NCI-H1417 treated with DMSO at 0.1 percent for 48 hours (cell line): ENCODE data around the gene HOPX.
"Not testable (repeated sequence)": the region's sequence is repeated elsewhere in the genome, so short reads cannot be mapped to it uniquely, and the experiment has no call there.

ENCODE experiments used
- DNase-seq: peaks from one replicate; lab custom pipeline; 2025; lab: John Stamatoyannopoulos, UW

HOPX gene

DNA sequence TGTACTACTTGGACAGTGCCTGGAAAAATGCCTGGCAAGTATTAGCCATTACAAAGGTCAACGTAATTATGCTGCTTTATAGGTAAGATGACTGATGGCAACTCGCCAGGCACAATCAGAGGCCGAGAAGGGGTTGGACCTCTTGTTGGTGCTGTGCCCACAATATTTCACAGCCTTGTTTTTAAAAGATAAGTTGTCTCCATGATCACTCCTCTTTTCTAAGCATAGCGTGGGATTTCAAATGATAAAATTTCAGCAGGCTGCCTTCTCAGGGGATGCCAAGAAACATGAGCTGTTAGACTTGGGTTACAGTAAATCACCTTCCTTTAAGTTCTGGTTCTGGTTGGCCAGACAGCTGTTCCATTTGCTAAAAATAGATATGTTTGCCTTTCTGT lies 26.9 kb downstream of the HOPX start:
- DNase-seq, result no peak

DNA sequence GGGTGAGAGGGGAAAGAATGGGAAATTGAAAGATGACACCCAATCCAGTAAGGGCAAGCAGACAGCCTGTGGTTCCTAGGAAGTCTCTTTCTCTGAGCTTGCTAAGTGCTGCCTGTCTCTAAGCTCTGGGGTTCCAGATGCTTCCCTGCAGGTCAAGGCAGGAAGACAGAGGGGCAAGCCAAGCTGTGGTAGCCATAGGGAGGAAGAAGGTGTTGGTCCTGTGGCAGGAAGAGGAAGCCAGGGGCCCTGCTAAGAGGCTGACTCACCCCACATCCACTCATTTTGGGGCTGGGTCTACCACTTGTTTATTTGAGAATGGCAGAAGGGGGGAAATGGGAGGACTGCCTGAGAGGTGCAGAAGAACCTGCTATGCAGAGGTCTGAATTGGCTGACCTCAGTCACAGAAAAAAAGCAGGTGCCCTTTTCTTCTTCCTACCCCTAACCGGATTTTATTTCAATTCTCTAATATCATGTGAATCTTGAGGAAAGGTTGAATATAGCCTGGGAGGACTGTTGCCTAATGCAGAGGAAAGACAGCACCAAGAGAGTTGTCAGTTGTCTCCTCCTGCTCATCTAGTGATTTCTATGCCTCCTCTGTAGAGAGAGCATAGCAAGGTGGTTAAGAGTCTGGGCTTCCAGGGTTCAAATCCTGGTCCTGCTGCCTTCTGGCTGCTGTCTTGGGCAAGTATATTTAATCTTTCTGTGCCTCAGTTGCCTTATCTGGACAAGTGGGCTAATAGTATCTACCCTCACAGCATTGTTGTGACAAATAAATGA lies 27.4 kb downstream of the HOPX start:
- no peak for DNase-seq

DNA sequence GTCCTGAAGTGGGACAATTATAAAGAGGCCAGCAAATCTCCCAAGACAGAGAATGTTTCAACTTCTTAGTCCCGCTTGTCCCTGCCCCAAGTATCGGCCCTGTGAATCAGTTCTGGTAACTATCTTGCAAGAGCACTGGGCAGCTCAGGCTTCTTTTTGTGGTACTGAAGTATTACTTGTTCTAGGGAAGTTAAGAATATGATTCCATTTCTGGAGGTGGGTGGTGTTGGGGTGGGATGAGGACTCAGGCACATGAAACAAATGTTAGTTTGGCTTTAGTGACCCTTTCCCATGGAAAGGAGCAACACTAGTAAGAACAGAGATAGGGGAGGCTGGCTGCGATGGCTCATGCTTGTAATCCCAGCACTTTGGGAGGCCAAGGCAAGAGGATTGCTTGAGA lies 28.9 kb downstream of the HOPX start:
- no peak for DNase-seq

DNA sequence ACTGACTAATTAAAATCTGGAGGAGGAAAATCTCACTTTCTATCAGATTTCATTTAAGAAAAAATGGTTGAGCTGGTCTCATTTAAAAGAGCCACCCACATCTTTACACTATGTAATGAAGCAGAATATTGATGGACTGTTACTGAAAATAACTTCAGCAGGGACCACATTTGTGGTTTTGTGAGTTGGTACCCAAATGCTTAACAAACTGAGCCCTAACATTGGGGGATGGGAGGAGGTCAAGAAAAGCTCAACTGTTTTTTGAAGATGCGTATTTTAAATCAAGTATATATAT lies 30.1 kb downstream of the HOPX start:
- DNase-seq, result no peak

DNA sequence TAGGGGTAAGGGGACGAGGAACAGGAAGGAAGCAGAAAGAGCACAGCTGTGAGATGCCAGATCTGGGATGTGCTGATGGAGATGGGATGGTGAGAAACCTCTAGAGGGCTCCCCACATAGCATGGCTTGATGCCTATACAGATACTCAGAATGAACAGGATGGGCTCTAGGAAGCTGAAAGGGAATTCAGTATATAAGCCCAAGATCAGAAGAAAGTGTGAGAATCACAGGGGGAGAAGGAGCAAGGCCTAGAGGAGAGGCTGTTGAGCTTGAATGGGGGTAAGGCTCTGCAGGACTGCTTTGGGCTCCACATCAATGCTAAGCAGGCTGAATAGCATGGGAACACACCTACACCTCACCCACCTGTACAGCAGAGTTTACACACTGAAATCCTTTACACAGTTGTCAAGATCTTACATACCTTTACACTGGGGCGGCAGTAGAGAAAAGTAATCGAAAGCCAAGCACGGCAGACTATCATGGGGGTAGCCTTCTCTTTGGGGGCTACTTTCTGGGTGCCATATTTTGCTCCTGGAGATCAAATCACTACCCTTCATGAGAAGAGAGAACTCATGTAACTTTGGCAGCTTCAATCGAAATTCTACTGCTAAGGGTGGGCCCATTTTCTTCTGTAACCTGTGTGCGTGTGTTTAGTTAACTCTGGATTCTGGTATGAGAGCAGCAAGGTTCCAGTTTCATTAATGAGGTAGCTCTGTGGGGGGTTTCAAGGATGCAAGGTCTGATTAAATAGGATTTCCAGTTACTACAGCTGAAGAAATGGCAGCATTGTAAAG lies 30.6 kb downstream of the HOPX start:
- DNase-seq, result no peak

DNA sequence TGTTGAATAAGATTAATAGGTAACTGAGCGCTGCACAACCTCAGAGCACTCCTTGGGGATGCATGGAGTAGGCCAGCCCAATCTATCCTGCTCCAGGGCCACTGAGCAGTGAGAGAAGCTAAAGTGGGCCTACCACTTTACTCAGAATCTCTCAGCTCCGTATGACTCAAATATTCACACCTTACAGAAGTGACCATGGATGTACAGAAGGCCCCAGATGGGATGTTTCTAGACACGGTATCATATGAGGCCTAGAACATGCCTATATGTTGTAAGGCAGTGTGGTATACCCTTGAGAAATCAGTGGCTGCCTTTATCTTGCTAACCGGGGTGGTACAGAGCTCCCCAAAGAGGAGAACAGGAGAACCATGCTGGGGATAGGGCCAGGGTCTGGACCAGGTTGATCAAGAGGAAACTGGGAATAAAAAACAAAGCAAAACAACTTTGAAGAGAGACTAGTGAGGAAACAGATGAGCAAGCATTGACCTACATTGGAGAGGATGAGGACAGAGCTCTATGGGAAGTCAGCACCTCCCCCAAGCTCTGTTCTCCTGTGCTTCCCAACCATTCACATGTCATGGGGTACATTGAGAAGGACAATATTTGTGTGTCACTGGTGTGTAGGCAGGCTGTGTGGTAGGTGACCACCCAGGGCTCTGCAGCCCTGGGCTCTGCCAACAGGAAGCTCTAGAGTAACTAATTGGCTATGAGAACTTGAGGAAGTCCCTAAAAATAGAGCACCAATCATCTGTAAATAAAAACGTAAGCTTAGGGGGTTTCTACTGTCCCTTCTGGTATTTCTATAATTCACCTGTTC lies 31.4 kb downstream of the HOPX start:
- no peak for DNase-seq

DNA sequence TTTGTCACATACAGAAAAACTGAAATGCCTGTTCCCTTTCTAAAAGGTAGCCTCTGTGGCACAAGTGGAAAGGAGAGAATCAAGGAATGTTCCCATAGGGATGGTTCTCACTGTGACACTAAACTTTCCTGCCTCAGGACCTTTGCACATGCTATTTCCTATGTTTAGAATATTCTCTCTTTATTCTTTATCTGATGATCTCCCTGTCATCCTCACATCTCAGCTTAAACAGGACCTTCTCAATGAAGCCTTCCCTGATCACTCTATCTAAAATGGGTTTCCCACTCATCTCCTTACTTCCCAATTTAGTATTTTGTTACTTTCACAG lies 32.3 kb downstream of the HOPX start:
- DNase-seq, result no peak

DNA sequence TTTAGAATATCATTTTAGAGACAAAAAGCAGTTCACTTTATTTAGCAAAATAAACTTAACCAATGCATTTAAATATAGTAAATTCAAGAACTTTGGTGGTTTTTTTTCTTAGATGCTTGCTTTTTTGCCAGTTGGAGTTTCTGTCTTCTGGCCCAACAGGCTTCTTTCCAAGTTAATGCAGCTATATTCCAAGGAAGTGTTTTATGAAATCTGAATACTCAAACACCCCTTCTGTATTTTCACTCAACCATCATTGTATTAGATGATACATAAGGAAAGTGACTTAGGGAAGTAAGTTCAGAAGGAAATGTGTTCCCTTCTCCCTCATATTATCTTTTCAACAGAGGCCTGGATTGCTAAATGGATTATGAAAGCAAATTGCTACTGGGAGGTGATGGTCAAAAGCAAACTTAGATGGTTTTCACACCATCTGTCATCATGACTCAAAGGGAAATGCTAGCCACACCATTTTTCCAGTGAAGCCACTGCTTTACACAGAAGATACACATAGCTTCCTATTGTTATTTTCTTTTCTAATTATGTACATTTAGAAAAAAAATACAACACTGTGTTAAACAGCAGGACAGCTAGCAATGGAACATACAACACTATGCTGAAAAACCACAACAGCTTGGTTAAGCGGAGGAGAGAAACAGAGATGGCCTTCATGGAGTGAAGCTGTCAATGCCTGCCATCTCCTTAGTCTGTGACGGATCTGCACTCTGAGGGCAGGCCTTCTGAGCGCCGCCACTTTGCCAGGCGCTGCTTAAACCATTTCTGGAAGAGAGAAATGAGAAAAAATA lies 32.9 kb downstream of the HOPX start:
- no peak for DNase-seq

DNA sequence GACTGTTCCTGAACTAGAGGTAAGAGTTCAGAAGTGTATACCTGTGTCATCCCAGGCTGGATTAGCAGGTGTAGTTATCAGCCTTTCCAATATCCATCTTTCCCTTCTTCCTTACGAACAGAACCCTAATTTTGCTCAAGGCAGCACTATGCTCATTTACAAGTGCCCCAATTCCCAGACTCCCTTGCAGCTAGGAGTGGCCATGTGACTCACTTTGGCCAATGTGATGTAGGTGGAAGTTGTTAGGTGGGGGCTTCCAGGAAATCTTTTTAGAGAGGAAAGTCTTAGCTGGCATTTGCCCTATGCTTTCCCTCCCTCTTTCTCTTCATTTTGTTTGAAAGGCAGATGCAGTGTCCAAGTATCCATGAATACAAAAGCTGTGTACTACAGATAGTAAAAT lies 34.8 kb downstream of the HOPX start:
- no peak for DNase-seq

DNA sequence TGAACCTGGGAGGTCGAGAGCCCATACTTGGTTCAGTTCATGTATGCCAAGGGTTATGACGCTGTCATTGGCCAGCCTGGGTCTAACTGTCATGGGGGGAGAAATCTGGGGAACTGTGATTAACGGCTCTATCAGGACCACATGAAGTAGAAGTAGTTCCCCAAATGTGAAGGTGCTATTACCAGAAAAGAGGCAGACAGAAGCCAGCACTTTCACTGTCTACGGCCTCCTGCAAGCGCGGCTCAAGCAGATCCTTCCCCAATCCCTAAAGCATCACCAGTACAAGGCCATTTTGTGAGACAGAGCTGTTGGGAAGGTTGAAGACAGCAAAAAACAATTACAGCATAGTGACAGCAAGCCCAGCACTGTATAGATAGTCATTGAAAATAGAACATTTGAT lies 37.5 kb downstream of the HOPX start:
- DNase-seq, result no peak

DNA sequence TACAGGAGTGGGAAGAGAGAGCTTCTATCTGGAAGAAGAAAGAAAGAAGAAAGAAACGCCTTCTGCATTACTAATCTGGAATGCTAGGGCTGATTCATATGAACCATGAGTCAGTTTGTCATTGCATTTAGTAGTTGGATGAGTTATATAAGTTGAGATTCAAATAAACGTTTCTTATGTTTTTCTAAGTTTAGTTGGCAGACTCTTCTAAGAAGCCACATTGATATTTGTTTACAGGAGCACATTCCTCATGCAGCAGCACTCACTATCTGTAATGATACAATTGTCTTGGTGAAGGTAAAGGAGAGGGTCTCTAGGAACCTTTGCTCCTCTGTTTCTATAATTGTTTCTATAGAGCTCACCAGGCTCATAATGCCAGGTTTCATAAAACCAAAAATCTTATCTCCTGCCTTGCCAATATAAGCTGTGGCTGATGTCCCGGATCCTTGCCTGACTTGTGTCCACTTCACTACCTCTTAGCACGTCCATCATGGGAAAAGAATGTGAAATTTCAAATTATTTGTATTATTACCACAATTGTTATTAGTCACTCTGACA lies 39.5 kb downstream of the HOPX start:
- DNase-seq, result no peak

DNA sequence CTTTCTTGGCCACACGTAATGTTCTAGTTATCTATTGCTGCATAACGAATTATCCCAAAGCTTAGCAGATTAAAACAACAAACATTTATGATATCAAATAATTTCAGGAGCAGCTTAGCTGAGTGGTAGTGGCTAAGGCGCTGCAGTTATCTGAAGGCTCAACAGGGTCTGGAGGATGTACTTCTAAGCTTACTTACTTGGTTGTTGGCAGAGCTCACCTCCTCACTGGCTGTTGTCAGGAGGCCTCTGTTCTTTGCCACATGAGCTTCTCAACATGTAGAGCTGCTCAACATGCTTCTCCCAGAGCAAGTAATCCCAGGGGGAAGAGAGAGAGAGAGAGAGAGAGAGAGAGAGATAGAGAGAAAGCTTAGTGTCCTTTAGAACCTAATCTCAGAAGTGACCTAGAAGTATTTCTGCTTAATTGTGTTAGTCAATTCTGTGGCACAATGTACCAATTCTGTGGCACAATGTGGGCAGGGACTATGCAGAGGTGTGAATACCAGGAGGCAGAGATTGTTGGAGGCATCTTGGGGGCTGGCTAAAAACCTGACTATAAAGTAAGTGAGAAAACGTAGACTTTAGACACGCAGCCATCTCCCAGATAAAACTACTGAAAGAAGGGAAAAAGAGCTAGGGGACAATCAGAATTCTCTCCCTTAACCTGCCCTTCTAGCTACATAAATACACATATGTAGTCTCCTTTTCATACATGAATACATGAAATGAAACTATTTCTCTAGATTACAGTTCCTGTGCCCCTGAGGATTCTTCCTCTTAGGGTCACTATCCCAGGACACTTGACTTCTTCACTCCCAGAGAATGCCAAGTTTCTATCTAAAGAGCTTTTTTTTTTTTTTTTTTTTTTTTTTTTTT lies 40.2 kb downstream of the HOPX start:
- no peak for DNase-seq

DNA sequence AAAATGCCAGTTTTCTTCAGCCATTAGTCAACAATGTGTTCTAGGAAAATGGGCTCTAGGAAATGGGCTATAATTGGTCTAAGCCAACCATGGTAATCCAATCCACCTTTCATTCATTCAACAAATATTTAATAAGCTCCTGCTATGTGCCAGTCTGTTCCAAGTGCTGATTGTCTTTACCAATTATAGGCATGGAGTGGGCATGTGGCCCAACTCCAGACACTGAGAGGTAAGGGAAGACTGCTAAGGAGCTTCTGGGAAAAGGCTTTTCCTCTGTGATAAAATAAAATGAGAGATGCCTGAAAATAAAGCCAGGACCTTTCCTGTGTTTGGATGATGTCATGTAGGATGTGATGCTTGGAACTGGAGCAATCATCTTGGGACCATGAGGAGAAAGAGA lies 43.3 kb downstream of the HOPX start:
- no peak for DNase-seq

DNA sequence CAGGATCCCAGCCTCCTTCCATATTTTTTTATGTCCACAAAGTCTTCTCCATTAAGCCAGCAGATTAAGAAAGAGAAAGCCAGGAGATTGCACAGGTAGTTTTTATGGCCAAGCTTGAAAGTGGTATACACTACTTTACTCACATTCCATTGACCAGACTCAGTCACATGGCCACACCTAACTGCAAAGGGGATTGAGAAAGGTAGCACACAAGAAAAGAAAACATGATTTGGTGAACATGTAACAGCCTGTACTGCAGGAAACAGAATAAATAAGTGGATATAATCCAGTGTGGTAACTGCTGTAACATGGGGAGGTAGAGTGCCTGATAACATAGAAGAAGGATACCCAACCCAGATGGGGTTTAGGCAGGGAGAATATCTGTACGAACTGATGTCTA lies 43.9 kb downstream of the HOPX start:
- no peak for DNase-seq

DNA sequence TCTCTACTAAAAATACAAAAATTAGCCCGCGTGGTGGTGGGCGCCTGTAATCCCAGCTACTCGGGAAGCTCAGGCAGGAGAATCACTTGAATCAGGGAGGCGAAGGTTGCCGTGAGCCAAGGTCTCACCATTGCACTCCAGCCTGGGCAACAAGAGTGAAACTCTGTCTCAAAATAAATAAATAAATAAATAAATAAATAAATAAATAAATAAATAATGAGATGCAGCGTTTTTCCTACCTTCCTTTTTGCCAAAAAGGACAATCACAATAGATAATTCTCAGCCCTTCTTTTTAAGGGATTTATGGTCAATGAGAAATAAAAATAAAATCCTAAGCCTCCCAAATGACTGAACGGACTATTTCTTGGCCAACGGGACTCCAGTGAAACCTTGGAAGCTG lies 46.1 kb downstream of the HOPX start:
- DNase-seq, result not testable (repeated sequence)

DNA sequence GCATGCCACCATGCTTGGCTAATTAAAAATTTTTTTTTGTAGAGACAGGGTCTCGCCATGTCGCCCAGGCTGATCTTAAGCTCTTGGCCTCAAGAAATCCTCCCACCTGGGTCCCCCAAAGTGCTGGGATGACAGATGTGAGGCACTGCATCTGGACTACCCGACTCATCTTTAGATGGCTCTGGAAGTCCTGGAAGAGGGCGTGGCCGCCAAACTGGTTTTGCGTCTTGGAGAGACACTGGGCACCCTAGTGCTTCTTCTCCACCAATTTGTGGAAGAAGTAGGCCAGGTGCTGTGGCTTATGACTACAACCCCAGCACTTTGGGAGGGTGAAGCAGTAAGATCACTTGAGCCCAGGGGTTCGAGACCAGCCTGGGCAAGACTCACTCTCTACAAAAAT lies 47.6 kb downstream of the HOPX start:
- no peak for DNase-seq

DNA sequence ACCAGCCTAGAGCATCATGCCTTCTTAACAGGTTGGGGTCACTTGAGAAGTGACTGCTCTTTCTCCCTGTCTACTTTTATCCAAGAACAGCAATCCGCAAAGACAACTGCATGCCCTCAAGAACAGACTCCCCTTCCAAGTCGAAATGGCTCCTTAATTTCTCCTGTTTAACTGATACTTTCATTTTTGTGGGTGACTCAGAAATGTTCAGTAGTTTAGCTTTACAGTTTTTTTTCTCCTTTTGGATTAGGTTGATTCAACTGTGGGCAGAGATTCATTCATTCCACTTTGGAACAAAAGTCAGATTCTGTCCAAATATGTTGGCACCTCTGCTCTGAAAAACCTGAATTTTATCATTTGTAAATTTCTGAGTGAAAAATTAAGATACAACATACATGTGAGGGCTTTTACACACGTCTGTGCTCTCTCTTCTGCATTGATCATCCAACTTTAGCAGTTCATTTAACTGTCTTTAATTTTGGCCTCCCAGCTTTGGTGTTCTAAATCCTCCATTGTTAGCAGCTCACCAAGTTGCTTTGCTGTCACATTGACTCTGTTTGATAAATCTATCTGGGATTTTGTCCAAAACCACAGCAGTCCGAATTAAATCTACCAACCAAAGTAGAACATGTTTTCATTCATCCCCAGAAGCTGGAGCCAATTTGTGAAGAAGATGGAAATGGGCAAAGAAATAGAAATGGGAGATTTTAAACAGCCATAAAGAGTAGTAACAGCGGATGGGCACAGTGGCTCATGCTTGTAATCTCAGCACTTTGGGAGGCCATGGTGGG lies 50.0 kb downstream of the HOPX start:
- DNase-seq, result no peak

DNA sequence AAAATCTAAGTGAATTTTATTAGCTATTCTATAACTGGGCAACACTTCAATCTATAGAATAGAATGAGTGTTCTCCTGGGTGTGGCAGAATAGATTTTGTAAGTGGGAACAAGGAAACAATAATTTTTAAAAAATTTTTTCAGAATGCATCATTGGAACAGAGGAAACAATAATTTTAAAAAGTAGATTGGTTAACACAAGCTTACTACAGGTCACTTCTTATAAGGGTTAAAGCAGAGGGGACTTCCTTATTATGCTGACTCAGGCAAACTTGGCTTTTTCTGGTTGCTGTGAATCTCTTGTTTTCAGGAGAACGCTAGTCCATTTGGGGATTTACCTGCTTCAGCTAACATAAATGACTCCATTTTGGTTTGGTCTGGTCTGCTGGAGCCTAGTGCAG lies 52.5 kb downstream of the HOPX start:
- DNase-seq, result no peak

DNA sequence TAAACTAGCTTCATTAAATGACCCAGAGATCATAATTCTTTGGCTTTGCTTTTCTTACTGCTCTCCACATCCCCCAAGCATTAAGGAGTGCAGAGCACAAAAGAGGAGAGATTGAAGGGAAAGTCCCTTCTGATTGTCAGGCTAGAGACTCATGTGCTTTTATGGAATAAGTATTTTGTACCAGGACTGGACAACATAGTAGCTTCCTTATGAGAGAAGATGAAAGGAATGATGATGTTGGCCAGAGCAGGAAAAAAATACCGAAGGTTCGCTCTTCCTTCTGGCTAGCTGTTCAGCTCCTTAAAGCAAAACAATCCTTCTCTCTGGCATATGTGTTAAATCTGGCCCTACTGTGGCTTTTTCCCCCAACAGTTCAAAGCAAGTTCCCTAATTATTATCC lies 53.1 kb downstream of the HOPX start:
- DNase-seq, result no peak

DNA sequence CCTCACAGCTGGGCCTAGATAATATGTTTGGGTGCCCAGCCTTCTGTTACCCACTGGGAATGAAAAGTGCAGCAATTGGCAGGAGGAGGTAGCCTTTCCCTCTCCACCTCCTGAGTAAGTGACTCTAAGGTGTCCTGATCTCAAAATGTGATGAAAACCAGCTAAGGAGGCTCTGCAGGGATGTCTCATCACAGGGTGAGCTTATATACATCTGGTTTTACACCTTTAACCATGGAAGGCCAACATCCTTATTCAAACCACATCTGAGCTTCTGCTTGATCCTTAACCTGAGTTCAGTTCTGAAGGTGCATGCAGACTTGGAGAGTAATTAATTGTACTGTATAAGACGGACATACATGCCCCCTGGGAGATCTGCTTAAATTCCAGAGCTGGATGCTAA lies 53.7 kb downstream of the HOPX start:
- DNase-seq, result no peak
